Breast epithelium (tissue), 4 donors: ENCODE measurements around the gene PRKCG. TPM values are rescaled to one million over a fixed set of nuclear protein-coding genes. Genes with fewer than 3 reads are reported as not detected.

ENCODE experiments used
- DNase-seq, 2 donors: peaks; one replicate each; pipeline ENCODE4 v3.0.0-alpha.2; 2019; ENCODE audit warnings: low spot score in 2 of 2
- H3K27ac ChIP-seq, 2 donors: fragments of 200-600 bp; sonication (generic) in 1 of 2; one replicate each; pipeline ENCODE4 v1.5.1; 2016 to 2019; ENCODE audit warnings: mild to moderate bottlenecking in 1 of 2
- H3K27me3 ChIP-seq, 2 donors: fragments of 200-600 bp; sonication (generic) in 1 of 2; one replicate each; pipeline versions ENCODE4 v1.5.1 to v1.6.0; 2017 to 2019; ENCODE audit warnings: control low read depth in 1 of 2, mild to moderate bottlenecking in 1 of 2
- H3K36me3 ChIP-seq: fragments of 200-600 bp; one replicate; pipeline ENCODE4 v1.5.1; 2019
- H3K4me1 ChIP-seq, 2 donors: fragments of 200-600 bp; sonication (generic); one replicate each; pipeline ENCODE4 v1.5.1; 2016 to 2019; ENCODE audit warnings: control low read depth in 1 of 2
- H3K4me3 ChIP-seq, 3 donors: fragments of 200-600 bp; sonication (generic); 1 replicate in 2 of 3; 2 replicates in 1 of 3; pipeline ENCODE4 v1.5.1; 2016 to 2019; ENCODE audit warnings: mild to moderate bottlenecking in 3 of 3, moderate library complexity in 2 of 3
- H3K9me3 ChIP-seq, 2 donors: fragments of 200-600 bp; sonication (generic) in 1 of 2; one replicate each; pipeline ENCODE4 v1.5.1; 2016 to 2019; ENCODE audit warnings: control low read depth in 1 of 2
- POLR2A ChIP-seq: fragments of 450-650 bp; IDR thresholded peaks from one replicate; pipeline ENCODE4 v1.6.1; 2016; ENCODE audit warnings: antibody characterized with exemption, mild to moderate bottlenecking, moderate library complexity
- POLR2AphosphoS5 ChIP-seq, 3 donors: sonication (generic); formaldehyde crosslinking; IDR thresholded peaks; one replicate each; pipeline ENCODE4 v1.6.1; 2017; ENCODE audit warnings: antibody characterized with exemption in 3 of 3
- intact Hi-C: fragments of 100-400 bp; cut with DNase I; formaldehyde crosslinking; loops from one replicate; pipeline ENCODE4 v1.15.1; 2023; ENCODE audit warnings: low total_unique reads
- total RNA-seq, 3 donors: library from RNA; depleted of rRNA; stranded (reverse); fragments of >200 nt; gene quantifications; one replicate each; pipeline ENCODE4 v1.1.0, GENCODE V29; 2016
- TF ChIP-seq, protein P1 (sequence below), 3 donors: fragments of 450-650 bp; IDR thresholded peaks; one replicate each; pipeline ENCODE4 v1.5.1; 2016 to 2017; ENCODE audit warnings: antibody characterized with exemption in 3 of 3, mild to moderate bottlenecking in 3 of 3, moderate library complexity in 3 of 3

Gene PRKCG
- total RNA-seq, 3 donors from 2014 or later, result not detected

DNA sequence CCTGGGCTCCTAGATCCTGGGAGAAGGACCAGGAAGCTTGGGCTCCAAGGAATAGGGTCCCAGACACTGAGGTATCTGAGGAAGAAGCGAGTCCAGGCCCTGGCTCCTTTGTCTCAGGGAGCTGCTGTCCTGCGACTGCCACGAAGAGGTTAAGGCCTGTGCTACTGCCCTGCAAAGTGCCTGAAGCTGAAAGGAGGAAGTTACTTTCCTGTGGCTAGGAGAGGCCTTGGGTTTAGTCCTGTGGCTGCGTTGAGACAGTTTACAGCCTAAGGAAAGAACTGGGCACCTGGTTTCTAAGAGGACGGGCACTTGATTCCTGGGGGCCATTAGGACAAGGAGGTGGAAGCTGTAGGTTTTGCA, 11.5 kb upstream of the PRKCG start:
- peaks cover 11% of the 10 kb centered on the region for H3K36me3 ChIP-seq
- intact Hi-C loops, result loop anchor here (10.0 kb wide), 1 partner anchor 244 kb away; the partner anchor contains the start of genes PRPF31 and TFPT
- no peaks in the 10 kb centered on the region for H3K27me3 ChIP-seq
- H3K4me1 ChIP-seq, result peaks cover 0 to 9% of the 10 kb centered on the region in 2 donors
- TF ChIP-seq, protein P1, sequence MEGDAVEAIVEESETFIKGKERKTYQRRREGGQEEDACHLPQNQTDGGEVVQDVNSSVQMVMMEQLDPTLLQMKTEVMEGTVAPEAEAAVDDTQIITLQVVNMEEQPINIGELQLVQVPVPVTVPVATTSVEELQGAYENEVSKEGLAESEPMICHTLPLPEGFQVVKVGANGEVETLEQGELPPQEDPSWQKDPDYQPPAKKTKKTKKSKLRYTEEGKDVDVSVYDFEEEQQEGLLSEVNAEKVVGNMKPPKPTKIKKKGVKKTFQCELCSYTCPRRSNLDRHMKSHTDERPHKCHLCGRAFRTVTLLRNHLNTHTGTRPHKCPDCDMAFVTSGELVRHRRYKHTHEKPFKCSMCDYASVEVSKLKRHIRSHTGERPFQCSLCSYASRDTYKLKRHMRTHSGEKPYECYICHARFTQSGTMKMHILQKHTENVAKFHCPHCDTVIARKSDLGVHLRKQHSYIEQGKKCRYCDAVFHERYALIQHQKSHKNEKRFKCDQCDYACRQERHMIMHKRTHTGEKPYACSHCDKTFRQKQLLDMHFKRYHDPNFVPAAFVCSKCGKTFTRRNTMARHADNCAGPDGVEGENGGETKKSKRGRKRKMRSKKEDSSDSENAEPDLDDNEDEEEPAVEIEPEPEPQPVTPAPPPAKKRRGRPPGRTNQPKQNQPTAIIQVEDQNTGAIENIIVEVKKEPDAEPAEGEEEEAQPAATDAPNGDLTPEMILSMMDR (IDR thresholded peaks at IDR 0.05), result no peak
- TF ChIP-seq POLR2A, result no peak
- TF ChIP-seq POLR2AphosphoS5 (IDR thresholded peaks at IDR 0.05), result no peak
- H3K4me3 ChIP-seq, result peak overlapping the region; percentile 25 to 93 (median 93)
- no peak for DNase-seq
- no peaks in the 10 kb centered on the region for H3K9me3 ChIP-seq
- peak overlapping the region; percentile 95 to 100 for H3K27ac ChIP-seq

DNA sequence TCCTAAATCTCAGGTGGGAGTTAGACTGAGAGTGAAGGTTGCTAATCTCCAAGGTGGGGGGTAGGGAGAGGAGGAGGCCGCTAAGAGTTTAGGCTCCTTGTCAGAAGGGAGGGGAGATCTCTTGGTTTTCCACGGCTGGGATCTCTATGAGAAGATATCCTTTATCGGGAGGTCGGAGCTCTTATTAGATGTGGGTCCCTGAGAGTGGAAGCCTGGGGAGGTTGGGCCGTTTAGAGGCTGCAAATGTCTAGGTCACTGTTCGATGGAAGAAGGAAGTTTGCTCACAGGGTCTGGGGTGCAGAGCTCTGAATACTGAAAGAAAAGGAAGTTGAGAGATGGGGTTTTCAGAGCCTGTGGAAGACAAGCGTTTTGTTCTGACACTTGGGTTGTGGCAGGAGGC, 10.5 kb upstream of the PRKCG start:
- Histone ChIP-seq H3K4me1 (peaks cover 0 to 5% of the 10 kb centered on the region in 2 donors), H3K9me3 (no peaks in the 10 kb centered on the region), H3K27me3 (no peaks in the 10 kb centered on the region), H3K36me3 (peaks cover 11% of the 10 kb centered on the region), H3K4me3 (no peak overlapping the region), H3K27ac (peak overlapping the region in 1 of 2 donors; percentile 95)
- DNase-seq, result no peak
- TF ChIP-seq, protein P1 (IDR thresholded peaks at IDR 0.05), result no peak
- TF ChIP-seq POLR2A (no peak), POLR2AphosphoS5 (IDR thresholded peaks at IDR 0.05) (no peak)
- intact Hi-C loops, result loop anchor here (10.0 kb wide), 1 partner anchor 243 kb away; the partner anchor contains the start of genes PRPF31 and TFPT

DNA sequence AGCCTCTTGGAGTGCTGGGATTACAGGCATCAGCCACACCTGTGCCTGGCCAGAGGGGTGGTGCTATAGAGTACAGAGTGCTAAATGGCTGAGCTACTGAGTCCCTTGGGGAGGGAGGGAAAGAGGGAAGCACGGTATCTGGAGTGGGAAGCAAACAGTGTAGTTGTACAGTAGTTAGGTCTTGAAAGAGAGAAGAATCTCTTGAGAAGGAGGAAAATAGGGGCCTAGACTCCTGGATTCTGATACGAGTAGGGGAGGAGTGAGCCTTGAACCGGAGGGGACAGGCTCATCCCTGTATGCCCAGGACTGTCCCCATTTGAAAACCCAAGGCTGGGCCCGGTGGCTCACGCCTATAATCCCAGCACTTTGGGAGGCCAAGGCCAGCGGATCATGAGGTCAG, 9.2 kb upstream of the PRKCG start:
- Histone ChIP-seq H3K4me3 (no peak overlapping the region), H3K4me1 (no peaks in the 10 kb centered on the region), H3K27me3 (no peaks in the 10 kb centered on the region), H3K9me3 (no peaks in the 10 kb centered on the region), H3K27ac (no peak overlapping the region), H3K36me3 (peaks cover 11% of the 10 kb centered on the region)
- DNase-seq, result no peak
- intact Hi-C loops, result loop anchor here (10.0 kb wide), 1 partner anchor 242 kb away; the partner anchor contains the start of genes PRPF31 and TFPT
- TF ChIP-seq POLR2A (no peak), POLR2AphosphoS5 (IDR thresholded peaks at IDR 0.05) (no peak)
- TF ChIP-seq, protein P1 (IDR thresholded peaks at IDR 0.05), result no peak

DNA sequence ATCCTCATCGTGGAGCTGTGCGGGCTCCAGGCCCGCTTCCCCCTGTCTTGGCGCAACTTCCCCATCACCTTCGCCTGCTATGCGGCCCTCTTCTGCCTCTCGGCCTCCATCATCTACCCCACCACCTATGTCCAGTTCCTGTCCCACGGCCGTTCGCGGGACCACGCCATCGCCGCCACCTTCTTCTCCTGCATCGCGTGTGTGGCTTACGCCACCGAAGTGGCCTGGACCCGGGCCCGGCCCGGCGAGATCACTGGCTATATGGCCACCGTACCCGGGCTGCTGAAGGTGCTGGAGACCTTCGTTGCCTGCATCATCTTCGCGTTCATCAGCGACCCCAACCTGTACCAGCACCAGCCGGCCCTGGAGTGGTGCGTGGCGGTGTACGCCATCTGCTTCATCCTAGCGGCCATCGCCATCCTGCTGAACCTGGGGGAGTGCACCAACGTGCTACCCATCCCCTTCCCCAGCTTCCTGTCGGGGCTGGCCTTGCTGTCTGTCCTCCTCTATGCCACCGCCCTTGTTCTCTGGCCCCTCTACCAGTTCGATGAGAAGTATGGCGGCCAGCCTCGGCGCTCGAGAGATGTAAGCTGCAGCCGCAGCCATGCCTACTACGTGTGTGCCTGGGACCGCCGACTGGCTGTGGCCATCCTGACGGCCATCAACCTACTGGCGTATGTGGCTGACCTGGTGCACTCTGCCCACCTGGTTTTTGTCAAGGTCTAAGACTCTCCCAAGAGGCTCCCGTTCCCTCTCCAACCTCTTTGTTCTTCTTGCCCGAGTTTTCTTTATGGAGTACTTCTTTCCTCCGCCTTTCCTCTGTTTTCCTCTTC, 8.0 kb upstream of the PRKCG start:
- H3K4me1 ChIP-seq, result no peaks in the 10 kb centered on the region
- no peak for TF ChIP-seq POLR2A
- TF ChIP-seq POLR2AphosphoS5 (IDR thresholded peaks at IDR 0.05), result no peak
- TF ChIP-seq, protein P1 (IDR thresholded peaks at IDR 0.05), result no peak
- no peak overlapping the region for H3K27ac ChIP-seq
- no peak overlapping the region for H3K4me3 ChIP-seq
- H3K36me3 ChIP-seq, result peaks cover 11% of the 10 kb centered on the region
- DNase-seq, result no peak
- no peaks in the 10 kb centered on the region for H3K9me3 ChIP-seq
- no peaks in the 10 kb centered on the region for H3K27me3 ChIP-seq
- intact Hi-C loops, result loop anchor here (10.0 kb wide), 1 partner anchor 241 kb away; the partner anchor contains the start of genes PRPF31 and TFPT

DNA sequence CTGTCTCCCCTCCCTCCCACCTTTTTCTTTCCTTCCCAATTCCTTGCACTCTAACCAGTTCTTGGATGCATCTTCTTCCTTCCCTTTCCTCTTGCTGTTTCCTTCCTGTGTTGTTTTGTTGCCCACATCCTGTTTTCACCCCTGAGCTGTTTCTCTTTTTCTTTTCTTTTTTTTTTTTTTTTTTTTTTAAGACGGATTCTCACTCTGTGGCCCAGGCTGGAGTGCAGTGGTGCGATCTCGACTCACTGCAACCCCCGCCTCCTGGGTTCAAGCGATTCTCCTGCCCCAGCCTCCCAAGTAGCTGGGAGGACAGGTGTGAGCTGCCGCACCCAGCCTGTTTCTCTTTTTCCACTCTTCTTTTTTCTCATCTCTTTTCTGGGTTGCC, 7.4 kb upstream of the PRKCG start:
- Histone ChIP-seq H3K27ac (no peak overlapping the region), H3K27me3 (no peaks in the 10 kb centered on the region), H3K9me3 (no peaks in the 10 kb centered on the region), H3K4me1 (no peaks in the 10 kb centered on the region), H3K36me3 (peaks cover 11% of the 10 kb centered on the region), H3K4me3 (no peak overlapping the region)
- DNase-seq, result no peak
- intact Hi-C loops, result loop anchor here (10.0 kb wide), 1 partner anchor 240 kb away; the partner anchor contains the start of genes PRPF31 and TFPT
- TF ChIP-seq, protein P1 (IDR thresholded peaks at IDR 0.05), result no peak
- TF ChIP-seq POLR2A, result no peak
- TF ChIP-seq POLR2AphosphoS5 (IDR thresholded peaks at IDR 0.05), result no peak
